ENCODE data around the gene SLC22A3.

The SLC22A3 gene

DNA sequence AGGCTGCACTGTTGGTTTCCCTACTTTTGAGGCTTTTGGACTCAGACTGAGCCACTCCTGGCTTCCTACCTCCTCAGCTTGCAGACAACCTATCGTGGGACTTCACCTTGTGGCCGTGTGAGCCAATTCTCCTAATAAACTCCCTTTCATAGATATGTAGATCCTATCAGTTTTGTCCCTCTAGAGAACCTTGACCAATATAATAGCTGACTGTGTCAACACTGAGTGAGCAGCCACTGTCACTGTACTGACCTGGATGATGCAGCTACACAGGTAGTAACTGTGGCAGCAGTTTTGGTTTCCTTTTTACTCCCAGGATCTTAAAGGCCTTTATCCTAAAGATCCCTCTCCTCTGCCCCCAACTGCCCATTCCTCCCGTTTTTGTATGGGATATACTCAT lies 70.2 kb downstream of the SLC22A3 start:
- TF ChIP-seq, protein P1, sequence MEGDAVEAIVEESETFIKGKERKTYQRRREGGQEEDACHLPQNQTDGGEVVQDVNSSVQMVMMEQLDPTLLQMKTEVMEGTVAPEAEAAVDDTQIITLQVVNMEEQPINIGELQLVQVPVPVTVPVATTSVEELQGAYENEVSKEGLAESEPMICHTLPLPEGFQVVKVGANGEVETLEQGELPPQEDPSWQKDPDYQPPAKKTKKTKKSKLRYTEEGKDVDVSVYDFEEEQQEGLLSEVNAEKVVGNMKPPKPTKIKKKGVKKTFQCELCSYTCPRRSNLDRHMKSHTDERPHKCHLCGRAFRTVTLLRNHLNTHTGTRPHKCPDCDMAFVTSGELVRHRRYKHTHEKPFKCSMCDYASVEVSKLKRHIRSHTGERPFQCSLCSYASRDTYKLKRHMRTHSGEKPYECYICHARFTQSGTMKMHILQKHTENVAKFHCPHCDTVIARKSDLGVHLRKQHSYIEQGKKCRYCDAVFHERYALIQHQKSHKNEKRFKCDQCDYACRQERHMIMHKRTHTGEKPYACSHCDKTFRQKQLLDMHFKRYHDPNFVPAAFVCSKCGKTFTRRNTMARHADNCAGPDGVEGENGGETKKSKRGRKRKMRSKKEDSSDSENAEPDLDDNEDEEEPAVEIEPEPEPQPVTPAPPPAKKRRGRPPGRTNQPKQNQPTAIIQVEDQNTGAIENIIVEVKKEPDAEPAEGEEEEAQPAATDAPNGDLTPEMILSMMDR (IDR thresholded peaks at IDR 0.05; ENCODE audit: extremely low read depth, insufficient read depth, missing control alignments) = no peak
- in situ Hi-C loops (cut with MboI; ENCODE audit: low pct_unique_long_range_greater_than_20kb, low sequenced_read_pairs, unreplicated experiment) = no loop called here
- no peak for DNase-seq (ENCODE audit: low spot score)

DNA sequence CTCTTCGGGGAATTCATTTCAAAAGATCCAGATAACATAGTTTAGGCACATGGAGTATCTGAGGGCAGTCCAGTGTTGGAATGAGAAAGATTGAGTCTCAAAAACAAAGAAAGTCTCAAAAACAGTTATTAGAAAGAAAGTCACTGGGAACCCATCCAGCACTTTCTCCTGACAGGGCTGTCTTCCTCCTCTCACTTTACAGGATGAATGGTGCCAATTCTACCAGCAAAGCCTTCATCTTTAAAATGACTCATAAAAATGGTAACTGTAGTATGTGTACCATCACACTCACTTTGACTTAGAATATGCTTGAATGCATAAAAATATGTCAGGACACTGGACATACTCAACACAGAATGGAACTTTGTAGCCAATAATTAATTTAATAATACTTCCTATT lies 71.3 kb downstream of the SLC22A3 start:
- in situ Hi-C loops (cut with MboI; ENCODE audit: low pct_unique_long_range_greater_than_20kb, low sequenced_read_pairs, unreplicated experiment) = no loop called here
- TF ChIP-seq, protein P1 (IDR thresholded peaks at IDR 0.05; ENCODE audit: extremely low read depth, insufficient read depth, missing control alignments) = no peak
- no peak for DNase-seq (ENCODE audit: low spot score)

DNA sequence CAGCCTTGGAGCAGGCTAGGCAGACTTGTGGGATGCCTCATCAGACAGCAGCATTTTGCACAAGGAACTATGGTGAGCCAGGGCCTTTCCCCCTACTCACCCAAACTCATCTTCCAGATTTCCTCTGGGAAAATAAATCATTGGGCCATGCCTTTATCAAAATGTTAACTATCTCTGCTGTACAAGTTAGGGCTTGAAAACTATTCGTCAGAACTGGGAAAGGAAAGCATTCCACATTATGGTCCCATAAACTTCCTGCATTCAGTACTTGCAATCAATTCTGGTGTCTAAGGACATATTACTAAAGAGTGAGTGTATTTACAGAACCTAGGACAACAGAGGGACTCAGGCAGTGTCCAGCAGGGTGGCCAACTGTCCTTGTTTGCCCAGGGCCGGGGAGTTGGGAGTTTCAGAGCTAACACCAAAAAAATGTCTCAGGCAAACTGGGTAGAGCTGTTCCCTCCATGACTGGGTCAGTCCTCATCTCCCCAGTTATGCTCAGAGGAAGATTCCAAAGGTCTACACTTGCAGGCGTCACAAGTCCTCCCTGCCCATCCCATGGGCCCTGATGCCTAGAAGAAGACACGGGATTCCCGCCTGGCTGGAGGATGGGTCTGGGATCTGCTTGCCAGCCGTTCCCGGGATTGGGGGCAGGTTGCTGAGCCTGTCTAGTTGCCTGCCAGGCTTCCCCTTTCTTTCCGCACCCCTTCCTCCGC lies 72.2 kb downstream of the SLC22A3 start:
- TF ChIP-seq, protein P1 (IDR thresholded peaks at IDR 0.05; ENCODE audit: extremely low read depth, insufficient read depth, missing control alignments) = no peak
- in situ Hi-C loops (cut with MboI; ENCODE audit: low pct_unique_long_range_greater_than_20kb, low sequenced_read_pairs, unreplicated experiment) = no loop called here
- DNase-seq (ENCODE audit: low spot score) = no peak

DNA sequence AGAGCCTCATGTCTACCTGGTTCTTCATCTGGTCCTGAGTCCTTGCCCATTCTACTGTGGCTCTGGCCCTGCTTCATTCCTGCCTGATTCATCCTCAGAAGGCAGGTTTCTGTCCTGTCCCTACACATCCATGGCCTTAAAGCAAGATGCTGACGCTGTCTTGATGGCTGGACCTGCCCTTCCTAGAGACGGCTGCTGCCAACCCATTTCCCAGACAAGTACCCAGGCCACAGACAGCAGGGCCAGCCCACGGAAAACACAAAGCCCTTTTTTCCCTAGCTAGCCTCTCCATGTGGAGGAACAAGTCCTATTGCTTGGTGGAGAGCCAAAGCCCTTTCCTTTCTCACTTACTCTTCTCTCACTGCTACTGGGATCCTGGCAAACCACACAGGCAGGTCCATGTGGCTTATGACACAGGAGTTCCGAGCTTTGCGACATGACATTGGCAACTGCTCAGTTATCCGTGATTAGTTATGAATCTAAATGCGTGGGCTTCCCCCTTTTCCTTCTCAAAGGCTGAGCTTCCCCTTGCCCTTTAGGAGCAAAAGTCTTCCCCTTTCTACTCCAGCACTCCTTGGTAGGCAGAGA lies 72.9 kb downstream of the SLC22A3 start:
- TF ChIP-seq, protein P1 (IDR thresholded peaks at IDR 0.05; ENCODE audit: extremely low read depth, insufficient read depth, missing control alignments) = no peak
- in situ Hi-C loops (cut with MboI; ENCODE audit: low pct_unique_long_range_greater_than_20kb, low sequenced_read_pairs, unreplicated experiment) = no loop called here
- DNase-seq (ENCODE audit: low spot score) = no peak

DNA sequence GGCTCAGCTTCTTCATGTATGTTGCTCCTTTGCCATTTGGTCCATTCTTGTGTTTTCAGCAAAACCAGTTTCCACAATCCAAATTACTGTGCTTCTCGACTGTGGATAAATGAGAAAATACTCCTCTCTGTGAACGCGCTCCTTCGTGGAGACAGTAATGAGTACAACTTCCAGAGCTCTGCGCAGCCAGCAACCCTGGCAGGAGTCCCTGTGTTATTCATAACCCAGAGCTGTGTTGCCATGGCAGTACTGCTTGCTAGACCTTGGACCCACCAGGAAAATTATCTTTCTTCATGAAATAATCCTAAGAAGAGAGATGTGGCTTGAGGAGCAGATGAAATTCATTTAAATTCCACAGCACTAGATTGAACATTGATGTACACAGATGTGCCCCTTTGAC lies 73.7 kb downstream of the SLC22A3 start:
- TF ChIP-seq, protein P1 (IDR thresholded peaks at IDR 0.05; ENCODE audit: extremely low read depth, insufficient read depth, missing control alignments) = no peak
- in situ Hi-C loops (cut with MboI; ENCODE audit: low pct_unique_long_range_greater_than_20kb, low sequenced_read_pairs, unreplicated experiment) = no loop called here
- no peak for DNase-seq (ENCODE audit: low spot score)

- DNase-seq (ENCODE audit: low spot score) = no peak
- in situ Hi-C loops (cut with MboI; ENCODE audit: low pct_unique_long_range_greater_than_20kb, low sequenced_read_pairs, unreplicated experiment) = no loop called here
- TF ChIP-seq, protein P1 (IDR thresholded peaks at IDR 0.05; ENCODE audit: extremely low read depth, insufficient read depth, missing control alignments) = no peak
Measured at GRCh38 chr6:160424256-160424655, 76.1 kb downstream of the SLC22A3 start.

Measured in GM13977 (cell line).